H1 (cell line): ENCODE measurements around the gene DMBX1. TPM values are rescaled to one million over a fixed set of nuclear protein-coding genes. Genes with fewer than 3 reads are reported as not detected.
A peak's percentile ranks its signal among the peaks of the same experiment; 100 is the strongest.

Experiments used
- ATF3 ChIP-seq: IDR thresholded peaks from 2 replicates; pipeline ENCODE4 v1.6.1; 2011; ENCODE audit warnings: low read depth, mild to moderate bottlenecking, low read length; ENCODE audit not compliant: insufficient read depth
- CEBPB ChIP-seq: IDR thresholded peaks from 2 replicates; pipeline ENCODE4 v1.6.1; 2012; ENCODE audit warnings: low read depth, low read length
- CTCF ChIP-seq, 3 experiments: IDR thresholded peaks; 1 replicate in 2 of 3; 2 replicates in 1 of 3; pipeline versions ENCODE4 v1.5.1 to v1.6.1; 2011; ENCODE audit warnings: low read length in 3 of 3, mild to moderate bottlenecking in 3 of 3, inconsistent platforms in 2 of 3, low read depth in 1 of 3, moderate library complexity in 1 of 3; ENCODE audit not compliant: insufficient read depth in 1 of 3; ENCODE audit errors: control extremely low read depth in 1 of 3
- EGR1 ChIP-seq: IDR thresholded peaks from 2 replicates; pipeline ENCODE4 v1.6.1; 2011; ENCODE audit warnings: low read depth, low read length, borderline replicate concordance
- GTF2F1 ChIP-seq: IDR thresholded peaks from 2 replicates; pipeline ENCODE4 v1.6.1; 2012; ENCODE audit warnings: low read depth, low read length, improper control_type of control experiment, borderline replicate concordance
- JUN ChIP-seq: IDR thresholded peaks from 2 replicates; pipeline ENCODE4 v1.6.1; 2011; ENCODE audit warnings: low read depth, mild to moderate bottlenecking, improper control_type of control experiment, low read length
- KDM1A ChIP-seq: fragments of 200-600, 300-600 bp; sonication (generic); IDR thresholded peaks from 2 replicates; pipeline ENCODE4 v1.7.1; 2016; ENCODE audit warnings: mild to moderate bottlenecking, low read length, borderline replicate concordance
- KDM4A ChIP-seq: IDR thresholded peaks from one replicate; pipeline ENCODE4 v1.7.1; 2012; ENCODE audit warnings: low read depth, mild to moderate bottlenecking, moderate library complexity, low read length, inconsistent platforms; ENCODE audit not compliant: severe bottlenecking
- TAF7 ChIP-seq: optimal IDR thresholded peaks from 2 replicates; pipeline ENCODE3; 2011; ENCODE audit warnings: low read depth, mild to moderate bottlenecking, inconsistent platforms, low read length, moderate library complexity, borderline replicate concordance
- polyA plus RNA-seq, 7 experiments: library from polyadenylated mRNA; depleted of rRNA in 3 of 7; stranded (reverse) in 5 of 7; unstranded in 2 of 7; fragments of >200 nt in 5 of 7; fragments of 200-250 nt in 2 of 7; gene quantifications; 1 replicate in 5 of 7; 2 replicates in 1 of 7; 4 replicates in 1 of 7; pipeline versions ENCODE4 v1.2.1 to v1.2.3, GENCODE V29; 2011 to 2013; ENCODE audit warnings: missing spikeins in 2 of 7, mixed read lengths in 2 of 7
- total RNA-seq: library from RNA; stranded (reverse); fragmentation: NEBNext Ultra II Directional; extraction: Animal tissue kit (Norgen Biotek cat#: 25700); gene quantifications from 2 replicates; pipeline ENCODE4 v1.2.1, GENCODE V29; 2021

DMBX1 gene
- total and polyA plus RNA-seq, 2 of the 8 experiments (the other 6 are each of a cell fraction or from before 2014, with no cell fraction given), result 0.23 to 0.30 TPM

- TF ChIP-seq KDM1A, result no peak
- no peak for TF ChIP-seq JUN
- no peak for TF ChIP-seq GTF2F1
- no peak for TF ChIP-seq TAF7
- TF ChIP-seq ATF3, result no peak
- TF ChIP-seq EGR1, result peak; percentile 6; the same call in 1 of the 2 replicates
- peak; percentile 58 for TF ChIP-seq KDM4A
- TF ChIP-seq CEBPB, result no peak
- no peak for TF ChIP-seq CTCF (IDR thresholded peaks at IDR 0.05; ENCODE audit: control extremely low read depth in 1 of 3, insufficient read depth in 1 of 3, low read depth in 1 of 3, low read length in 3 of 3)
- TF ChIP-seq, all 59 proteins: peak for 4
Measured at GRCh38 chr1:46489169-46489637, 433 bp upstream of the DMBX1 start (continued).
